ENCODE data around the gene HAGHL.

HAGHL gene

DNA sequence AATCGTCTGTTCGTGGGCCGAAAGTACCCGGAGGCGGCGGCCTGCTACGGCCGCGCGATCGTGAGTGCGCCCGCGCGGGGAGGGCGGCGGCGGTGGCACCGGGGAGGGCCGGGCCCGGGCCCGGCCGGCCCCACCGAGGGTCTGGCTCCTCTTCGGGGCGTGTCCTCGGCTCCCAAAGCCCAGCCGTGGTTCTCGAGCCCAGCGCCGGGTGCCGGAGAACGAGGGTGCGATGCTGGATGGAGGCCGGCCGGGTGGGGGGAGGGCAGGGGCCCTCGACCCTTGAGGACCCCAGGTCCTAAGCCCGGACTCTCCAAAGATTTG, 46.3 kb upstream of the HAGHL start:
- TF ChIP-seq, protein P1, sequence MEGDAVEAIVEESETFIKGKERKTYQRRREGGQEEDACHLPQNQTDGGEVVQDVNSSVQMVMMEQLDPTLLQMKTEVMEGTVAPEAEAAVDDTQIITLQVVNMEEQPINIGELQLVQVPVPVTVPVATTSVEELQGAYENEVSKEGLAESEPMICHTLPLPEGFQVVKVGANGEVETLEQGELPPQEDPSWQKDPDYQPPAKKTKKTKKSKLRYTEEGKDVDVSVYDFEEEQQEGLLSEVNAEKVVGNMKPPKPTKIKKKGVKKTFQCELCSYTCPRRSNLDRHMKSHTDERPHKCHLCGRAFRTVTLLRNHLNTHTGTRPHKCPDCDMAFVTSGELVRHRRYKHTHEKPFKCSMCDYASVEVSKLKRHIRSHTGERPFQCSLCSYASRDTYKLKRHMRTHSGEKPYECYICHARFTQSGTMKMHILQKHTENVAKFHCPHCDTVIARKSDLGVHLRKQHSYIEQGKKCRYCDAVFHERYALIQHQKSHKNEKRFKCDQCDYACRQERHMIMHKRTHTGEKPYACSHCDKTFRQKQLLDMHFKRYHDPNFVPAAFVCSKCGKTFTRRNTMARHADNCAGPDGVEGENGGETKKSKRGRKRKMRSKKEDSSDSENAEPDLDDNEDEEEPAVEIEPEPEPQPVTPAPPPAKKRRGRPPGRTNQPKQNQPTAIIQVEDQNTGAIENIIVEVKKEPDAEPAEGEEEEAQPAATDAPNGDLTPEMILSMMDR (IDR thresholded peaks at IDR 0.05; ENCODE audit: insufficient read depth, low read depth, low read length, missing control alignments): no peak
- no peak for DNase-seq (ENCODE audit: low read depth)
- H3K4me3 ChIP-seq (ENCODE audit: low read length): peak overlapping the region; percentile 84

DNA sequence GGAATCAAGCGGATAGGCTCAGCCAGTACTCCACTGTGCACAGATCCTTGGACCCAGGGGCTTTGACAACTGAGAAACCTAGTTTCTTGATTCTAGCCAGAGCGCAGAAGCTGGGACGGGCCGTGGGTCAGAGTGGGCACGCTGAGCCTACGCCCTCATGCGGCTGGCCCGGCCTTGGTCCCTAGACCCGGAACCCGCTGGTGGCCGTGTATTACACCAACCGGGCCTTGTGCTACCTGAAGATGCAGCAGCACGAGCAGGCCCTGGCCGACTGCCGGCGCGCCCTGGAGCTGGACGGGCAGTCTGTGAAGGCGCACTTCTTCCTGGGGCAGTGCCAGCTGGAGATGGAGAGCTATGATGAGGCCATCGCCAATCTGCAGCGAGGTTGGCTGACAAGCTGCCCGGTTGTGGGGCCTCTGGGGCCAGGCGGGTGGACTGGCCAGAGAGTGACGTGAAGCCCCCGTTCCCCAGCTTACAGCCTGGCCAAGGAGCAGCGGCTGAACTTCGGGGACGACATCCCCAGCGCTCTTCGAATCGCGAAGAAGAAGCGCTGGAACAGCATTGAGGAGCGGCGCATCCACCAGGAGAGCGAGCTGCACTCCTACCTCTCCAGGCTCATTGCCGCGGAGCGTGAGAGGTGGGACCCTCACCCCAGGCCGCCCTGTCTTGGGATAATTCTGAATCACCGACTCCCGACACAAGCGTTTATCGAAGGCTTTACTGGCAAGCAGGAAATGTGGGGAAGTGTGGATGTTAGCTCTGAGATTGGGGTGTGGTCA, 45.8 kb upstream of the HAGHL start:
- peak; percentile 56 for DNase-seq (ENCODE audit: low read depth)
- H3K4me3 ChIP-seq (ENCODE audit: low read length): peak overlapping the region; percentile 84
- TF ChIP-seq, protein P1 (IDR thresholded peaks at IDR 0.05; ENCODE audit: insufficient read depth, low read depth, low read length, missing control alignments): peak; percentile 3

DNA sequence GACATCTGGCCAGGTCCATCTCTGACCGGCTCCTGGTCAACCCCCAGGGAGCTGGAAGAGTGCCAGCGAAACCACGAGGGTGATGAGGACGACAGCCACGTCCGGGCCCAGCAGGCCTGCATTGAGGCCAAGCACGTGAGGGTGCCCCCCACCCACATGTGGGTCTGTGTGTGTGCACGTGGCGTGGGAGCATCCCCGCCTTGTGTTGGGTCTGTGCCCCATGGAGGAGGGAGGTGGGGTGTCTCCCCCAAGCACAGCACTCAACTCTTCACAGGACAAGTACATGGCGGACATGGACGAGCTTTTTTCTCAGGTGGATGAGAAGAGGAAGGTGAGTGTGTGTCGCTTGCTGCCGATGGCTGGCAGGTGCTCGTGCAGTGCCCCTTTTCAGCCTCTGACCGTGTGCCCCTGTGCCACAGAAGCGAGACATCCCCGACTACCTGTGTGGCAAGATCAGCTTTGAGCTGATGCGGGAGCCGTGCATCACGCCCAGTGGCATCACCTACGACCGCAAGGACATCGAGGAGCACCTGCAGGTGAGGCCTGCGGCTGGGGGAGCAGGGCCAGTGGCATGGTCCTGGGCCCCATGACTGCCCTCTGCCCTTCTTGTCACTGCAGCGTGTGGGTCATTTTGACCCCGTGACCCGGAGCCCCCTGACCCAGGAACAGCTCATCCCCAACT, 45.0 kb upstream of the HAGHL start:
- no peak for DNase-seq (ENCODE audit: low read depth)
- TF ChIP-seq, protein P1 (IDR thresholded peaks at IDR 0.05; ENCODE audit: insufficient read depth, low read depth, low read length, missing control alignments): no peak
- peak overlapping the region; percentile 84 for H3K4me3 ChIP-seq (ENCODE audit: low read length)

GRCh38 chr16:682493-683395, 44.2 kb upstream of the HAGHL start:
- H3K4me3 ChIP-seq (ENCODE audit: low read length): peak overlapping the region; percentile 57
- TF ChIP-seq, protein P1 (IDR thresholded peaks at IDR 0.05; ENCODE audit: insufficient read depth, low read depth, low read length, missing control alignments): no peak

GRCh38 chr16:683396-684070, 43.4 kb upstream of the HAGHL start:
- DNase-seq (ENCODE audit: low read depth): no peak
- TF ChIP-seq, protein P1 (IDR thresholded peaks at IDR 0.05; ENCODE audit: insufficient read depth, low read depth, low read length, missing control alignments): no peak
- peak overlapping the region; percentile 57 for H3K4me3 ChIP-seq (ENCODE audit: low read length)

More at GRCh38 chr16:682493-683395, 44.2 kb upstream of the HAGHL start:
- no peak for DNase-seq (ENCODE audit: low read depth)

DNA sequence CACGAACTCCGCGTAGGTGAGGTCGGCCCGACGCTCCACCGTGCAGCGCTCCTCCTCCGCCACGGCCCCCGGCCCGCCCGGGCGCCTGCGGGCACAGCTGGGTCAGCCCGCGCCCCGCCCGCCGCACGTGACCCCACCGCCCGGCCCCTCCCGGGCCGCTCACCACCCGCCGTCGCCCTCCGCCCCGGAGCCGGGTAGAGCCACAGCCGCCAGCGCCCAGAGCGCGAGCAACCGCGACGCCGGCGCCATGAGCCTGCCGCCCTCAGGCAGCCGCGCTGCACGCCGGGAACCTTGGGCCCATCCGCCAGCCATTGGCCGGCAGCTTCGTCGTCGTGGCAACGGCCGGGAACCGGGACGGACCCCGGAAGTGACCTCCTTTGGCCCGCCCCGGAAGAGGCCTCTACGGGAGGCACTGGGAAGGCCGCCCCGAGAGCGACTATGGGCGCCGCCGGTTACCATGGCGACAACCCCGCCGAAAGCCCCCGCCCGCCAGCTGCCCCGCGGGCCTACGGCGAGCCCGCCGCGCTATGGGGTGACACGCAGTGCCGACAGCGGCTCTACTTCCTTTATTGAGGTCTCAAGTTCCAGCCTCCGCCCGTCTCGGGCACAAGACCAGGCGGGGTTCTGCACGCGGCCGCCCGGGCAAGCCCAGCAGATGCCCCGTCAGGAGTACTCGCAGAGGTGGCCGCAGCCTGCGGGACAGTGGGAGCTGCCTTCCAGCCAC, 42.7 kb upstream of the HAGHL start, which contains the start of gene JMJD8:
Gene JMJD8, minus strand, starts transcription at position 264 of the 724 bp plus-strand sequence. Its CDS starts 15 bp downstream, at position 249.
- TF ChIP-seq, protein P1 (IDR thresholded peaks at IDR 0.05; ENCODE audit: insufficient read depth, low read depth, low read length, missing control alignments): no peak
- H3K4me3 ChIP-seq (ENCODE audit: low read length): peak within 1 kb of the TSS; percentile 57
- peak; percentile 98 for DNase-seq (ENCODE audit: low read depth)
